OCI-LY1 (cell line): ENCODE data around the gene CHST11.

Experiments used
- H2AFZ ChIP-seq: fragments of 200-600 bp; sonication (generic), shearing (Covaris generic); 2 replicates; pipeline ENCODE4 v1.6.0; 2014; ENCODE audit warnings: antibody characterized with exemption, mild to moderate bottlenecking, low read length
- H3F3A ChIP-seq: fragments of 200-600 bp; sonication (generic), shearing (Covaris generic); 2 replicates; pipeline ENCODE4 v1.6.0; 2014; ENCODE audit warnings: mild to moderate bottlenecking, antibody characterized with exemption, low read length, moderate library complexity; ENCODE audit not compliant: insufficient read depth
- H3K27ac ChIP-seq: fragments of 200-600 bp; sonication (generic); 2 replicates; pipeline ENCODE4 v1.5.1; 2014; ENCODE audit warnings: low read length, mixed run types, mild to moderate bottlenecking, low read depth; ENCODE audit not compliant: poor library complexity, severe bottlenecking
- H3K27me3 ChIP-seq: fragments of 200-600 bp; sonication (generic); 2 replicates; pipeline ENCODE4 v1.6.0; 2014; ENCODE audit warnings: antibody characterized with exemption, mild to moderate bottlenecking, low read length, moderate library complexity; ENCODE audit not compliant: insufficient read depth
- H3K36me3 ChIP-seq: fragments of 200-600 bp; sonication (generic); 2 replicates; pipeline ENCODE4 v1.6.1; 2014; ENCODE audit warnings: mild to moderate bottlenecking, antibody characterized with exemption, low read length, moderate library complexity, mixed read lengths; ENCODE audit not compliant: insufficient read depth
- H3K4me1 ChIP-seq: fragments of 200-600 bp; sonication (generic); 2 replicates; pipeline ENCODE4 v1.5.1; 2014; ENCODE audit warnings: mild to moderate bottlenecking, low read length, moderate library complexity; ENCODE audit not compliant: insufficient read depth, severe bottlenecking
- H3K4me2 ChIP-seq: fragments of 200-600 bp; sonication (generic), shearing (Covaris generic); 2 replicates; pipeline ENCODE4 v1.6.1; 2014; ENCODE audit warnings: low read length
- H3K4me3 ChIP-seq: fragments of 200-600 bp; sonication (generic); 2 replicates; pipeline ENCODE4 v1.5.1; 2014; ENCODE audit warnings: low read length, low read depth, mild to moderate bottlenecking, mixed read lengths; ENCODE audit not compliant: poor library complexity, severe bottlenecking
- H3K79me2 ChIP-seq: fragments of 200-600 bp; shearing (Covaris generic); 2 replicates; pipeline ENCODE4 v1.6.1; 2016; ENCODE audit warnings: mixed run types, low read length, mixed read lengths; ENCODE audit not compliant: insufficient read depth
- H3K9ac ChIP-seq: fragments of 200-600 bp; sonication (generic), shearing (Covaris generic); 2 replicates; pipeline ENCODE4 v1.6.1; 2014; ENCODE audit warnings: mild to moderate bottlenecking, low read length, mixed read lengths
- H3K9me2 ChIP-seq: fragments of 200-600 bp; sonication (generic), shearing (Covaris generic); 2 replicates; pipeline ENCODE4 v1.6.1; 2014; ENCODE audit warnings: low read depth, mild to moderate bottlenecking, low read length, mixed read lengths
- H3K9me3 ChIP-seq: fragments of 200-600 bp; shearing (Covaris generic); 2 replicates; pipeline ENCODE4 v1.6.1; 2014; ENCODE audit warnings: low read length, mixed read lengths
- H4K20me1 ChIP-seq: fragments of 200-600 bp; sonication (generic), shearing (Covaris generic); 2 replicates; pipeline ENCODE4 v1.6.0; 2016; ENCODE audit warnings: mild to moderate bottlenecking, low read length; ENCODE audit not compliant: insufficient read depth
- CTCF ChIP-seq: fragments of 200-600 bp; sonication (generic), shearing (Covaris generic); IDR thresholded peaks from 2 replicates; pipeline ENCODE4 v1.5.1; 2017; ENCODE audit warnings: mild to moderate bottlenecking, antibody characterized with exemption, low read length, moderate library complexity, mixed read lengths
- EZH2 ChIP-seq: fragments of 200-600 bp; sonication (generic), shearing (Covaris generic); IDR thresholded peaks from 2 replicates; pipeline ENCODE4 v1.8.0; 2017; ENCODE audit warnings: borderline replicate concordance, mixed run types, mild to moderate bottlenecking, antibody characterized with exemption, low read length, moderate library complexity, mixed read lengths

Gene CHST11

GRCh38 chr12:104427547-104427938 is 29.2 kb upstream of the CHST11 start:
- H3K27ac ChIP-seq: no peak overlapping the region

GRCh38 chr12:104433061-104433460 is 23.7 kb upstream of the CHST11 start:
- H3K79me2 ChIP-seq: no peaks in the 10 kb centered on the region

More at GRCh38 chr12:104427547-104427938, 29.2 kb upstream of the CHST11 start:
- no peaks in the 10 kb centered on the region for H3K79me2 ChIP-seq
- no peaks in the 10 kb centered on the region for H3K36me3 ChIP-seq
- H3K4me2 ChIP-seq: no peak overlapping the region
- no peak for TF ChIP-seq CTCF
- no peak for TF ChIP-seq EZH2
- H3F3A ChIP-seq: no peaks in the 10 kb centered on the region
- no peaks in the 10 kb centered on the region for H3K27me3 ChIP-seq
- H4K20me1 ChIP-seq: no peaks in the 10 kb centered on the region
- H3K4me1 ChIP-seq: no peaks in the 10 kb centered on the region
- H3K9me2 ChIP-seq: no peaks in the 10 kb centered on the region
- H3K4me3 ChIP-seq: no peak overlapping the region
- no peak overlapping the region for H2AFZ ChIP-seq
- no peaks in the 10 kb centered on the region for H3K9me3 ChIP-seq
- no peak overlapping the region for H3K9ac ChIP-seq

GRCh38 chr12:104434129-104434528 is 22.6 kb upstream of the CHST11 start:
- Histone ChIP-seq H3K9ac (no peak overlapping the region), H3K4me1 (no peaks in the 10 kb centered on the region), H2AFZ (no peak overlapping the region), H3K27me3 (no peaks in the 10 kb centered on the region), H3K9me2 (no peaks in the 10 kb centered on the region), H3K4me2 (no peak overlapping the region), H4K20me1 (no peaks in the 10 kb centered on the region), H3K36me3 (no peaks in the 10 kb centered on the region), H3K79me2 (no peaks in the 10 kb centered on the region), H3F3A (no peaks in the 10 kb centered on the region), H3K27ac (no peak overlapping the region), H3K4me3 (no peak overlapping the region), H3K9me3 (no peaks in the 10 kb centered on the region)
- TF ChIP-seq CTCF: no peak
- no peak for TF ChIP-seq EZH2

More at GRCh38 chr12:104433061-104433460, 23.7 kb upstream of the CHST11 start:
- TF ChIP-seq EZH2 (no peak), CTCF (no peak)
- no peak overlapping the region for H3K9ac ChIP-seq
- H3K9me2 ChIP-seq: no peaks in the 10 kb centered on the region
- H3K4me1 ChIP-seq: no peaks in the 10 kb centered on the region
- no peak overlapping the region for H3K27ac ChIP-seq
- no peaks in the 10 kb centered on the region for H4K20me1 ChIP-seq
- no peaks in the 10 kb centered on the region for H3F3A ChIP-seq
- no peak overlapping the region for H3K4me3 ChIP-seq
- H3K9me3 ChIP-seq: no peaks in the 10 kb centered on the region
- H3K36me3 ChIP-seq: no peaks in the 10 kb centered on the region
- H2AFZ ChIP-seq: no peak overlapping the region
- no peak overlapping the region for H3K4me2 ChIP-seq
- no peaks in the 10 kb centered on the region for H3K27me3 ChIP-seq
